OCI-LY1 (cell line): ENCODE data around the gene RNF151.

Experiments used
- H2AFZ ChIP-seq: fragments of 200-600 bp; sonication (generic), shearing (Covaris generic); 2 replicates; pipeline ENCODE4 v1.6.0; 2014; ENCODE audit warnings: antibody characterized with exemption, mild to moderate bottlenecking, low read length
- H3F3A ChIP-seq: fragments of 200-600 bp; sonication (generic), shearing (Covaris generic); 2 replicates; pipeline ENCODE4 v1.6.0; 2014; ENCODE audit warnings: mild to moderate bottlenecking, antibody characterized with exemption, low read length, moderate library complexity; ENCODE audit not compliant: insufficient read depth
- H3K27ac ChIP-seq: fragments of 200-600 bp; sonication (generic); 2 replicates; pipeline ENCODE4 v1.5.1; 2014; ENCODE audit warnings: low read length, mixed run types, mild to moderate bottlenecking, low read depth; ENCODE audit not compliant: poor library complexity, severe bottlenecking
- H3K27me3 ChIP-seq: fragments of 200-600 bp; sonication (generic); 2 replicates; pipeline ENCODE4 v1.6.0; 2014; ENCODE audit warnings: antibody characterized with exemption, mild to moderate bottlenecking, low read length, moderate library complexity; ENCODE audit not compliant: insufficient read depth
- H3K36me3 ChIP-seq: fragments of 200-600 bp; sonication (generic); 2 replicates; pipeline ENCODE4 v1.6.1; 2014; ENCODE audit warnings: mild to moderate bottlenecking, antibody characterized with exemption, low read length, moderate library complexity, mixed read lengths; ENCODE audit not compliant: insufficient read depth
- H3K4me1 ChIP-seq: fragments of 200-600 bp; sonication (generic); 2 replicates; pipeline ENCODE4 v1.5.1; 2014; ENCODE audit warnings: mild to moderate bottlenecking, low read length, moderate library complexity; ENCODE audit not compliant: insufficient read depth, severe bottlenecking
- H3K4me2 ChIP-seq: fragments of 200-600 bp; sonication (generic), shearing (Covaris generic); 2 replicates; pipeline ENCODE4 v1.6.1; 2014; ENCODE audit warnings: low read length
- H3K4me3 ChIP-seq: fragments of 200-600 bp; sonication (generic); 2 replicates; pipeline ENCODE4 v1.5.1; 2014; ENCODE audit warnings: low read length, low read depth, mild to moderate bottlenecking, mixed read lengths; ENCODE audit not compliant: poor library complexity, severe bottlenecking
- H3K79me2 ChIP-seq: fragments of 200-600 bp; shearing (Covaris generic); 2 replicates; pipeline ENCODE4 v1.6.1; 2016; ENCODE audit warnings: mixed run types, low read length, mixed read lengths; ENCODE audit not compliant: insufficient read depth
- H3K9ac ChIP-seq: fragments of 200-600 bp; sonication (generic), shearing (Covaris generic); 2 replicates; pipeline ENCODE4 v1.6.1; 2014; ENCODE audit warnings: mild to moderate bottlenecking, low read length, mixed read lengths
- H3K9me2 ChIP-seq: fragments of 200-600 bp; sonication (generic), shearing (Covaris generic); 2 replicates; pipeline ENCODE4 v1.6.1; 2014; ENCODE audit warnings: low read depth, mild to moderate bottlenecking, low read length, mixed read lengths
- H3K9me3 ChIP-seq: fragments of 200-600 bp; shearing (Covaris generic); 2 replicates; pipeline ENCODE4 v1.6.1; 2014; ENCODE audit warnings: low read length, mixed read lengths
- H4K20me1 ChIP-seq: fragments of 200-600 bp; sonication (generic), shearing (Covaris generic); 2 replicates; pipeline ENCODE4 v1.6.0; 2016; ENCODE audit warnings: mild to moderate bottlenecking, low read length; ENCODE audit not compliant: insufficient read depth
- EZH2 ChIP-seq: fragments of 200-600 bp; sonication (generic), shearing (Covaris generic); IDR thresholded peaks from 2 replicates; pipeline ENCODE4 v1.8.0; 2017; ENCODE audit warnings: borderline replicate concordance, mixed run types, mild to moderate bottlenecking, antibody characterized with exemption, low read length, moderate library complexity, mixed read lengths
- TF ChIP-seq, protein P1 (sequence below): fragments of 200-600 bp; sonication (generic), shearing (Covaris generic); IDR thresholded peaks from 2 replicates; pipeline ENCODE4 v1.5.1; 2017; ENCODE audit warnings: mild to moderate bottlenecking, antibody characterized with exemption, low read length, moderate library complexity, mixed read lengths

RNF151 gene

GRCh38 chr16:1982991-1983543 is 16.4 kb downstream of the RNF151 start:
- Histone ChIP-seq H3K9me2 (no peaks in the 10 kb centered on the region), H3K4me3 (peak overlapping the region; percentile 66), H2AFZ (no peak overlapping the region), H3K9me3 (no peaks in the 10 kb centered on the region), H3K27ac (no peak overlapping the region), H3K36me3 (peaks cover 22% of the 10 kb centered on the region), H3F3A (no peaks in the 10 kb centered on the region), H3K27me3 (no peaks in the 10 kb centered on the region; the same call in 1 of the 2 replicates), H3K4me2 (peak overlapping the region; percentile 87), H3K9ac (no peak overlapping the region), H3K4me1 (peaks cover 22% of the 10 kb centered on the region), H3K79me2 (no peaks in the 10 kb centered on the region), H4K20me1 (no peaks in the 10 kb centered on the region)
- TF ChIP-seq, protein P1, sequence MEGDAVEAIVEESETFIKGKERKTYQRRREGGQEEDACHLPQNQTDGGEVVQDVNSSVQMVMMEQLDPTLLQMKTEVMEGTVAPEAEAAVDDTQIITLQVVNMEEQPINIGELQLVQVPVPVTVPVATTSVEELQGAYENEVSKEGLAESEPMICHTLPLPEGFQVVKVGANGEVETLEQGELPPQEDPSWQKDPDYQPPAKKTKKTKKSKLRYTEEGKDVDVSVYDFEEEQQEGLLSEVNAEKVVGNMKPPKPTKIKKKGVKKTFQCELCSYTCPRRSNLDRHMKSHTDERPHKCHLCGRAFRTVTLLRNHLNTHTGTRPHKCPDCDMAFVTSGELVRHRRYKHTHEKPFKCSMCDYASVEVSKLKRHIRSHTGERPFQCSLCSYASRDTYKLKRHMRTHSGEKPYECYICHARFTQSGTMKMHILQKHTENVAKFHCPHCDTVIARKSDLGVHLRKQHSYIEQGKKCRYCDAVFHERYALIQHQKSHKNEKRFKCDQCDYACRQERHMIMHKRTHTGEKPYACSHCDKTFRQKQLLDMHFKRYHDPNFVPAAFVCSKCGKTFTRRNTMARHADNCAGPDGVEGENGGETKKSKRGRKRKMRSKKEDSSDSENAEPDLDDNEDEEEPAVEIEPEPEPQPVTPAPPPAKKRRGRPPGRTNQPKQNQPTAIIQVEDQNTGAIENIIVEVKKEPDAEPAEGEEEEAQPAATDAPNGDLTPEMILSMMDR: no peak
- TF ChIP-seq EZH2: no peak

- Histone ChIP-seq H3K27ac (no peak within 1 kb of the TSS), H3K9ac (peak within 1 kb of the TSS; percentile 66), H3K4me3 (peak within 1 kb of the TSS; percentile 66), H3K36me3 (peaks cover 15% of the 10 kb centered on the region), H3K79me2 (no peaks in the 10 kb centered on the region), H3K4me1 (peaks cover 22% of the 10 kb centered on the region), H3K27me3 (no peaks in the 10 kb centered on the region; the same call in 1 of the 2 replicates), H4K20me1 (no peaks in the 10 kb centered on the region), H3K4me2 (peak within 1 kb of the TSS; percentile 87), H3K9me3 (no peaks in the 10 kb centered on the region), H3F3A (no peaks in the 10 kb centered on the region), H2AFZ (no peak within 1 kb of the TSS), H3K9me2 (no peaks in the 10 kb centered on the region)
- TF ChIP-seq, protein P1: peak; percentile 33; the same call in 1 of the 2 replicates
- no peak for TF ChIP-seq EZH2
Measured at GRCh38 chr16:1983544-1984346, 17.1 kb downstream of the RNF151 start, which contains the start of gene GFER. Gene GFER (plus strand): TSS chr16:1984193. CDS start chr16:1984219, 26 bp downstream.

DNA sequence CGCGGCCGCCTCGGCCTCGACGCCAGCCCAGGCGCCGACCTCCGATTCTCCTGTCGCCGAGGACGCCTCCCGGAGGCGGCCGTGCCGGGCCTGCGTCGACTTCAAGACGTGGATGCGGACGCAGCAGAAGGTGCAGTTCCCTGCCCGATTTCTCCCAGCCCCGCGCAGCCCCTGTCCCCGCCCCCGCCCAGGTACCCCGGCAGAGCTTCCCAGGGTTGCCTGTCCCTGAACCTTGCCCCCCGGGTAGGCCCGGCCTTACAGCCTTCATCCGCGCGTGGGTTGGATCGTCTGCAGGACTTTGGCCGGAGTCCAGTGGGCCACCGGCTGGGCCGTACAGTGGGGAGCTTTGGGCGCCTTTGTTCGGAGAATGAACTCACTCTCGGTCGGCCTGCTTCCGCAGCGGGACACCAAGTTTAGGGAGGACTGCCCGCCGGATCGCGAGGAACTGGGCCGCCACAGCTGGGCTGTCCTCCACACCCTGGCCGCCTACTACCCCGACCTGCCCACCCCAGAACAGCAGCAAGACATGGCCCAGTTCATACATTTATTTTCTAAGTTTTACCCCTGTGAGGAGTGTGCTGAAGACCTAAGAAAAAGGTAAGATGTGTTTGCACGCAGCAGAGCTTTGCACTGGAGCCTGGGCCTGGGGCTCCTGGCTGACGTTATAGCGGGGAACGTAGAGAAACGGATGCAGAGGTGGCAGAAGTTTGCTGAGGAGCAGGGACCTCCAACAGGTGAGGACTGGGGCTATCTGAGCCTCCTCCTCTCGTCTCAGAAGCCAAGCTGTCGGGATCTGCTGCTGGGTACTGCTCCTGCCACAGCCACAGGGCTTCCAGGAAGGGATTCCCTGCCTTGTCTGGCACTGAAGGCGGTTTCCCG is 17.9 kb downstream of the RNF151 start:
- peak overlapping the region; percentile 66 for H3K9ac ChIP-seq

More for the DNA sequence above, 17.9 kb downstream of the RNF151 start:
- H3K27ac ChIP-seq: no peak overlapping the region
- no peak for TF ChIP-seq EZH2
- TF ChIP-seq, protein P1: no peak
- no peaks in the 10 kb centered on the region for H3K79me2 ChIP-seq
- no peak overlapping the region for H2AFZ ChIP-seq
- peak overlapping the region; percentile 66 for H3K4me3 ChIP-seq
- H3F3A ChIP-seq: no peaks in the 10 kb centered on the region; the same call in 1 of the 2 replicates
- H3K9me3 ChIP-seq: no peaks in the 10 kb centered on the region
- no peaks in the 10 kb centered on the region for H3K9me2 ChIP-seq
- H3K36me3 ChIP-seq: peaks cover 13% of the 10 kb centered on the region
- H4K20me1 ChIP-seq: no peaks in the 10 kb centered on the region
- H3K4me1 ChIP-seq: peaks cover 18% of the 10 kb centered on the region
- H3K4me2 ChIP-seq: peak overlapping the region; percentile 87
- peaks cover 6% of the 10 kb centered on the region; the same call in 1 of the 2 replicates for H3K27me3 ChIP-seq
